HFFc6 (cell line): ENCODE data around the gene SLC66A3. TPM values are rescaled to one million over a fixed set of nuclear protein-coding genes. Genes with fewer than 3 reads are reported as not detected.
A peak's percentile ranks its signal among the peaks of the same experiment; 100 is the strongest.

ENCODE experiments used
- DNase-seq: peaks from one replicate; pipeline ENCODE4 v3.0.0-alpha.2; 2018
- H3K27ac Mint-ChIP-seq: 2 replicates; pipeline ENCODE4 v1.8.0; 2020; ENCODE audit warnings: mild to moderate bottlenecking, mixed read lengths
- H3K27me3 Mint-ChIP-seq: 2 replicates; pipeline ENCODE4 v1.8.0; 2021; ENCODE audit warnings: mild to moderate bottlenecking, moderate library complexity, mixed read lengths; ENCODE audit not compliant: insufficient read depth
- H3K36me3 Mint-ChIP-seq: 2 replicates; pipeline ENCODE4 v1.8.0; 2021; ENCODE audit warnings: low read depth, mixed read lengths
- H3K4me1 Mint-ChIP-seq: 2 replicates; pipeline ENCODE4 v1.8.0; 2020; ENCODE audit warnings: low read depth, mixed read lengths
- H3K4me3 Mint-ChIP-seq: 2 replicates; pipeline ENCODE4 v1.8.0; 2020; ENCODE audit warnings: mild to moderate bottlenecking, moderate library complexity, mixed read lengths
- H3K9me3 Mint-ChIP-seq: 2 replicates; pipeline ENCODE4 v1.8.0; 2020; ENCODE audit warnings: mild to moderate bottlenecking, mixed read lengths
- total RNA-seq, 6 experiments: library from RNA; stranded (reverse); fragmentation: NEBNext Ultra II Directional; extraction: Animal tissue kit (Norgen Biotek cat#: 25700); gene quantifications; 2 replicates in 1 of 6; 3 replicates in 5 of 6; pipeline ENCODE4 v1.2.3, GENCODE V29; 2021
- TF ChIP-seq, protein P1 (sequence below): fragments of 200-600 bp; sonication (generic); IDR thresholded peaks from 2 replicates; pipeline ENCODE4 v1.5.0; 2021; ENCODE audit warnings: antibody characterized with exemption, mild to moderate bottlenecking

SLC66A3 gene
- total RNA-seq, 6 experiments from 2014 or later: 11.4 to 17.4 (median 13.0) TPM

DNA sequence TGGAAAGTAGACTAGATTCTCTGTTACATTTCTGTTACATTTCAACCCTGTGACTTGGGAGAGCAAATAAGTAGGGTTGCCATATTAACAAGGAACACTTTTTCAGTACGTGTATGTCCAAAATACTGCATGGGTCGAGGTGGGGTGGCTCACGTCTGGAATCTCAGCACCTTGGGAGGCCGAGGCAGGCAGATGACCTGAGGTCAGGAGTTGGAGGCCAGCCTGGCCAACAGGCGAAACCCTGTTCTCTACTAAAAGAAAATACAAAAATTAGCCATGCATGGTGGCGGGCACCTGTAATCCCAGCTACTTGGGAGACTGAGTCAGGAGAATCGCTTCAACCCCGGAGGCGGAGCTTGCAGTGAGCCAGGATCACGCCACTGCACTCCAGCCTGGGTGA, 11.2 kb downstream of the SLC66A3 start:
- peaks cover 13% of the 10 kb centered on the region for H3K4me1 Mint-ChIP-seq
- H3K36me3 Mint-ChIP-seq: no peaks in the 10 kb centered on the region; the same call in none of the 2 replicates
- no peak for DNase-seq
- H3K4me3 Mint-ChIP-seq: no peak overlapping the region
- H3K27me3 Mint-ChIP-seq: peaks cover 12% of the 10 kb centered on the region
- no peaks in the 10 kb centered on the region for H3K9me3 Mint-ChIP-seq
- no peak overlapping the region for H3K27ac Mint-ChIP-seq
- TF ChIP-seq, protein P1, sequence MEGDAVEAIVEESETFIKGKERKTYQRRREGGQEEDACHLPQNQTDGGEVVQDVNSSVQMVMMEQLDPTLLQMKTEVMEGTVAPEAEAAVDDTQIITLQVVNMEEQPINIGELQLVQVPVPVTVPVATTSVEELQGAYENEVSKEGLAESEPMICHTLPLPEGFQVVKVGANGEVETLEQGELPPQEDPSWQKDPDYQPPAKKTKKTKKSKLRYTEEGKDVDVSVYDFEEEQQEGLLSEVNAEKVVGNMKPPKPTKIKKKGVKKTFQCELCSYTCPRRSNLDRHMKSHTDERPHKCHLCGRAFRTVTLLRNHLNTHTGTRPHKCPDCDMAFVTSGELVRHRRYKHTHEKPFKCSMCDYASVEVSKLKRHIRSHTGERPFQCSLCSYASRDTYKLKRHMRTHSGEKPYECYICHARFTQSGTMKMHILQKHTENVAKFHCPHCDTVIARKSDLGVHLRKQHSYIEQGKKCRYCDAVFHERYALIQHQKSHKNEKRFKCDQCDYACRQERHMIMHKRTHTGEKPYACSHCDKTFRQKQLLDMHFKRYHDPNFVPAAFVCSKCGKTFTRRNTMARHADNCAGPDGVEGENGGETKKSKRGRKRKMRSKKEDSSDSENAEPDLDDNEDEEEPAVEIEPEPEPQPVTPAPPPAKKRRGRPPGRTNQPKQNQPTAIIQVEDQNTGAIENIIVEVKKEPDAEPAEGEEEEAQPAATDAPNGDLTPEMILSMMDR: no peak

DNA sequence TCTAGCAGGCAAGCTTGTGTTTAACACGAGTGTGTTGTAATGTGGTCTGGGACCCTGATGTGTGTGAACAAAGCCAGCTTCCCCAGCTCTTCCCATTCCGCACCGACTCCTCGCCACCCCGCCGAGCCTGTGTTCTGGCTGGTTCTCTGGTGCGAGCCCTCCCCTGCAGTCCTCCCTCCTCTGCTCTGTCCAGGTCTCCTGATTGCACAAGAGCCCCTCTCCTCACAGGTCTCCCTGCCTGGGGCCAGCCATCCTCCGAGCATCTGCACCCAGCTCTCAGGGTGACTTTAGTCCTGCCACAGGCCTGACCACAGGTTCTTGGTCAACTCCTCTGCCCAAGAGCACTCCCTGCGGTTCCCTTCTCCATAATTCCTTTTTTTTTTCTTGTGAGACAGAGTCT, 13.2 kb downstream of the SLC66A3 start:
- Mint-ChIP-seq H3K36me3 (peaks cover 5% of the 10 kb centered on the region), H3K27me3 (peaks cover 12% of the 10 kb centered on the region), H3K4me1 (peaks cover 13% of the 10 kb centered on the region), H3K9me3 (no peaks in the 10 kb centered on the region), H3K27ac (no peak overlapping the region), H3K4me3 (no peak overlapping the region)
- no peak for DNase-seq
- TF ChIP-seq, protein P1: no peak

DNA sequence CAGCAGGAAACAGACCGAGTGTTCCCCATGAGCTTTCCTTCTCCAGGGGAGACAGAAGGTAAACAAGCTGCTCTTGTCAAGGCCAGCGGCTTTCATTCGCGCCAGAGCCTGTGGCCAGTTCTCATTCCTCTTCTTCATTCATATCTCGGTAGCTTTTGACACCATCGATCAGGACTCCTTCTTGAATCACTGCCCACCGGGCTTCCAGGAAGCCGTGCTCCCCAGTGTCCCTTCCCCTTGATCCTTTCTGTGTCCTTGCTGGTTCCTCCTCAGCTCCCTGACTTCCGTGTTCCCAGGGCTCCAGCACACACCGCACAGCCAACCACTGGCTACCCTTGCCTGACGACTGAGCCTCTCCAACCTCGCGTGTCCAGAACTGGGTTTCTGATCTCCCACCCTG, 14.1 kb downstream of the SLC66A3 start:
- Mint-ChIP-seq H3K9me3 (no peaks in the 10 kb centered on the region), H3K36me3 (peaks cover 5% of the 10 kb centered on the region; the same call in 1 of the 2 replicates), H3K4me1 (peaks cover 13% of the 10 kb centered on the region), H3K27ac (peak overlapping the region; percentile 22), H3K4me3 (no peak overlapping the region), H3K27me3 (peaks cover 12% of the 10 kb centered on the region)
- DNase-seq: no peak
- TF ChIP-seq, protein P1: no peak

DNA sequence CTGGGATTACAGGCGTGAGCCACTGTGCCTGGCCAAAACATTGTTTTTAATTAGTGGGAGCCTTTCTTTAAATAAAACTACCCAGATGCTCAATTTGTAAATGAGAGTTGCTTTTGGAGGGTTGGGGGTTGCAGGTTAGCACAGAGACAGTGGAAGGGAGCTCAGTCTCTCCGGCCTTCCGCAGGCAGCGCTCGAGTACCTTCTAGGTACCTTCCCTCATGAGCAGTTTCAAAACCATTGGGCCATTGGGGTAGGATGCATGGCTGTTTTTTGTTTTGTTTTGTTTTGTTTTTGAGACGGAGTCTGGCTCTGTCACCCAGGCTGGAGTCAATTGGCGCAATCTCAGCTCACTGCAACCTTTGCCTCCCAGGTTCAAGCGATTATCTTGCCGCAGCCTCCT, 19.0 kb downstream of the SLC66A3 start:
- Mint-ChIP-seq H3K36me3 (peaks cover 12% of the 10 kb centered on the region; the same call in 1 of the 2 replicates), H3K4me3 (no peak overlapping the region)

DNA sequence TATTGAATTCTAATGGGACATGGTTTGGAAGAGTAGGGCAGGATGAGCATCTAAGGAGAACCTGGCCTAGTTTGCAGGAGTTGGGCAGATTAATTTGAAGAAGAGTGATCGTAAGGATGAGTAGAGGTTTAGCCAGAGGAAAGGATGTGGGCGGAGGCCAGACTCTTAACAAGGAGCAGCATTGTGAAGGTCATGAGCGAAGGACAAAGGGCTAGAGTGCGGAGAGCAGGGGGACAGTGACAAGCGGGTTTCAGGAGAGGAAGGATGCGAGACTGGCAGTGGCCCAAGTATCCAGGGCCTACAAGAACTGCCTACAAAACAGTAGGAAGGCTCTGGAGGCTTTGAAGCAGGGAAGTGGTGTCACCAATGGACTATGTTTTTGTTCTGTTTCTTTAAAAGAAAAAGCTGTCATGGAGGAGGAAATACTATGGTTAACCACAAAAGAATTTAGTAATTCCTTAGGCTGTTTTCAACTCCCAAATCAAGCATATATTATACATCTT, 20.1 kb downstream of the SLC66A3 start:
- no peaks in the 10 kb centered on the region; the same call in none of the 2 replicates for H3K27me3 Mint-ChIP-seq
- TF ChIP-seq, protein P1: no peak
- H3K9me3 Mint-ChIP-seq: no peaks in the 10 kb centered on the region
- DNase-seq: peak; percentile 17
- peaks cover 20% of the 10 kb centered on the region for H3K4me1 Mint-ChIP-seq
- H3K36me3 Mint-ChIP-seq: peaks cover 14% of the 10 kb centered on the region; the same call in 1 of the 2 replicates
- peak overlapping the region; percentile 9 for H3K4me3 Mint-ChIP-seq
- peak overlapping the region; percentile 58 for H3K27ac Mint-ChIP-seq

More for the DNA sequence above, 19.0 kb downstream of the SLC66A3 start:
- H3K4me1 Mint-ChIP-seq: peaks cover 30% of the 10 kb centered on the region
- TF ChIP-seq, protein P1: no peak
- DNase-seq: no peak
- peaks cover 7% of the 10 kb centered on the region for H3K27me3 Mint-ChIP-seq
- no peaks in the 10 kb centered on the region for H3K9me3 Mint-ChIP-seq
- H3K27ac Mint-ChIP-seq: no peak overlapping the region
